ENCODE results near the gene SLAIN1.

DNA sequence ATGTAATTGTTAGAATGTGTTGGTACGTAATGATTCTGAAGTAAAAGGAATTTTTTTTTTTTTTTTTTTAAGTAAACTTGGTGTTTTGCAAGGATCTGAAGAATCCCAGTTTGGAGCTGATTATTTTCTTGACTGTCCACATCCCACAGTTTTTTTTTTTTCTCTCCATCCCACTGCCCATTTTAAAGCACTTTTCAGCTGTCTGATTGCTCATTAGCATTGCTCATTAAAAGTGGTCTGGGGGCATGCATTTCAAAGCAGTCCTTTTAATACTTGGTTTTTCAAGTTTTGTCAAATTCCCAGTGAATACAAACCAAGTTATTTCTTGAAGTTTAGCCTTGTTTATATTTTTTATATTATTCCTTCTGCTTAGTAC is 44.1 kb downstream of the SLAIN1 start:
- TF ChIP-seq, protein P1, sequence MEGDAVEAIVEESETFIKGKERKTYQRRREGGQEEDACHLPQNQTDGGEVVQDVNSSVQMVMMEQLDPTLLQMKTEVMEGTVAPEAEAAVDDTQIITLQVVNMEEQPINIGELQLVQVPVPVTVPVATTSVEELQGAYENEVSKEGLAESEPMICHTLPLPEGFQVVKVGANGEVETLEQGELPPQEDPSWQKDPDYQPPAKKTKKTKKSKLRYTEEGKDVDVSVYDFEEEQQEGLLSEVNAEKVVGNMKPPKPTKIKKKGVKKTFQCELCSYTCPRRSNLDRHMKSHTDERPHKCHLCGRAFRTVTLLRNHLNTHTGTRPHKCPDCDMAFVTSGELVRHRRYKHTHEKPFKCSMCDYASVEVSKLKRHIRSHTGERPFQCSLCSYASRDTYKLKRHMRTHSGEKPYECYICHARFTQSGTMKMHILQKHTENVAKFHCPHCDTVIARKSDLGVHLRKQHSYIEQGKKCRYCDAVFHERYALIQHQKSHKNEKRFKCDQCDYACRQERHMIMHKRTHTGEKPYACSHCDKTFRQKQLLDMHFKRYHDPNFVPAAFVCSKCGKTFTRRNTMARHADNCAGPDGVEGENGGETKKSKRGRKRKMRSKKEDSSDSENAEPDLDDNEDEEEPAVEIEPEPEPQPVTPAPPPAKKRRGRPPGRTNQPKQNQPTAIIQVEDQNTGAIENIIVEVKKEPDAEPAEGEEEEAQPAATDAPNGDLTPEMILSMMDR (IDR thresholded peaks at IDR 0.05; ENCODE audit: low read depth, low read length): no peak
- no peak for TF ChIP-seq POLR2A (IDR thresholded peaks at IDR 0.05; ENCODE audit: extremely low read depth, insufficient read length)

Data from NB4 (cell line).